NCI-H526 treated with DMSO at 0.1 percent for 48 hours (cell line): Measurements from ENCODE around the gene DPF3.

ENCODE experiments used
- DNase-seq: peaks from one replicate; lab custom pipeline; 2025; lab: John Stamatoyannopoulos, UW

Gene DPF3

GRCh38 chr14:72645706-72646105 lies 248.2 kb downstream of the DPF3 start:
- no peak for DNase-seq

- DNase-seq, result no peak
These were observed 249.0 kb downstream of the DPF3 start for GRCh38 chr14:72644758-72645489.

GRCh38 chr14:72644038-72644437 lies 249.9 kb downstream of the DPF3 start:
- DNase-seq, result no peak

GRCh38 chr14:72643317-72643801 lies 250.5 kb downstream of the DPF3 start:
- DNase-seq, result no peak

- DNase-seq, result no peak
These were observed 252.9 kb downstream of the DPF3 start for GRCh38 chr14:72640911-72641485.

- DNase-seq, result no peak
These were observed 255.9 kb downstream of the DPF3 start for GRCh38 chr14:72638021-72638420.

GRCh38 chr14:72636871-72637270 lies 257.0 kb downstream of the DPF3 start:
- DNase-seq, result no peak

GRCh38 chr14:72636094-72636493 lies 257.8 kb downstream of the DPF3 start:
- no peak for DNase-seq

GRCh38 chr14:72634691-72635616 lies 258.9 kb downstream of the DPF3 start:
- no peak for DNase-seq

- no peak for DNase-seq
These were observed 260.4 kb downstream of the DPF3 start for GRCh38 chr14:72633551-72633950.

GRCh38 chr14:72632727-72633126 lies 261.2 kb downstream of the DPF3 start:
- DNase-seq, result no peak

GRCh38 chr14:72631401-72631800 lies 262.5 kb downstream of the DPF3 start:
- no peak for DNase-seq

GRCh38 chr14:72630374-72630773 lies 263.5 kb downstream of the DPF3 start:
- no peak for DNase-seq

- DNase-seq, result no peak
These were observed 264.4 kb downstream of the DPF3 start for GRCh38 chr14:72629534-72629933.

- no peak for DNase-seq
These were observed 268.2 kb downstream of the DPF3 start for GRCh38 chr14:72625689-72626088.

GRCh38 chr14:72621387-72622065 lies 272.4 kb downstream of the DPF3 start:
- no peak for DNase-seq

GRCh38 chr14:72619881-72620280 lies 274.0 kb downstream of the DPF3 start:
- DNase-seq, result no peak

GRCh38 chr14:72619111-72619571 lies 274.8 kb downstream of the DPF3 start:
- DNase-seq, result no peak

- DNase-seq, result no peak
These were observed 275.5 kb downstream of the DPF3 start for GRCh38 chr14:72618424-72618823.

- no peak for DNase-seq
These were observed 276.4 kb downstream of the DPF3 start for GRCh38 chr14:72617391-72618031.

GRCh38 chr14:72616811-72617210 lies 277.1 kb downstream of the DPF3 start:
- no peak for DNase-seq
